Effector CD8-positive, alpha-beta T cell (primary cell): ENCODE results near the gene ARMC6.

ENCODE experiments used
- DNase-seq: peaks from one replicate; lab custom pipeline; 2025; lab: John Stamatoyannopoulos, UW

The ARMC6 gene

DNA sequence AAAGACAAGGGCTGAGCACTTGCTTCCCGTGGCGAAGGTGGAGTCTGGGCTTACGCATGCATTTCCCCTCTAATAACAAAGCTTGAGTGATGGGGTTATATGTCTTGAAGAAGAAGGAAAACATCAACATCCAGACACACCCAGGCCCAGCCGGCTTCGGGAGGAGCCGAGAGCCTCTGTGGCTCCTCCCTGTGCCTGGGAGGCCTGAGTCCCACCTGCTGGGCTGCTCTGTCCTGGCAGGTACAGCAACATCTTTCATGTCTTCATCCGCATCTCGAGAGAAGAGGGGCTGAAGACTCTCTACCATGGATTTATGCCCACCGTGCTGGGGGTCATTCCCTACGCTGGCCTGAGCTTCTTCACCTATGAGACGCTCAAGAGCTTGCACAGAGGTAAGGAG is 74.3 kb downstream of the ARMC6 start:
- no peak for DNase-seq
